ENCODE results near the gene CCDC192.

- no peak for TF ChIP-seq NFATC4 (CRISPR knock-in tag; IDR thresholded peaks at IDR 0.05)
- no peak for TF ChIP-seq CTCF (IDR thresholded peaks at IDR 0.05)
- TF ChIP-seq NR1H2 (CRISPR knock-in tag; IDR thresholded peaks at IDR 0.05), result no peak
- TF ChIP-seq ZSCAN18 (CRISPR knock-in tag; IDR thresholded peaks at IDR 0.05), result no peak
Observed at GRCh38 chr5:127680595-127680994, 22.6 kb upstream of the CCDC192 start.

All from WTC11 (cell line).